DMS114 treated with DMSO at 0.1 percent for 48 hours (cell line): ENCODE results near the gene ALDOA.
"Not testable (repeated sequence)": the region's sequence is repeated elsewhere in the genome, so short reads cannot be mapped to it uniquely, and the experiment has no call there.

Experiments used
- DNase-seq: peaks from one replicate; lab custom pipeline; 2025; ENCODE audit not compliant: unreplicated experiment; lab: John Stamatoyannopoulos, UW

ALDOA gene

DNA sequence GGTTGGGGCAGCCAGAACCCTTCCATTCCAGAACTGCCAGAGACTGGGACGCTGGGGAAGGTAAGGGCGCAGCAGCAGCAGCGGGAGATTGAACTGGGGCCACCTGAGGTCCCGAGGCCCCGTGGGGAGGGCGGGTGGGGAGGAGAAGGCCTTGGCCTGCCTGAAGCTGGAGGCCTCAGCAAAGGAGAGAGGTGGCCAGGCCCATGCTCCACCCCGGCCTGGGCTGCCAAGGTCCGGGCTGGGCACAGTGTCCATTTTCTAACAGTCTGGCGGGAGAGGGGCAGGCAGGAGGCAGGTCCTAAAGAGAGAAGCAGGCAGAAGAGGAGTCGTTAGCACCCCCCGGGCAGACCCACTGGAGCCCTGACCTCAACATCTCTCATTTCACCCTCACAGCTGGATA lies 48.9 kb downstream of the ALDOA start:
- no peak for DNase-seq

DNA sequence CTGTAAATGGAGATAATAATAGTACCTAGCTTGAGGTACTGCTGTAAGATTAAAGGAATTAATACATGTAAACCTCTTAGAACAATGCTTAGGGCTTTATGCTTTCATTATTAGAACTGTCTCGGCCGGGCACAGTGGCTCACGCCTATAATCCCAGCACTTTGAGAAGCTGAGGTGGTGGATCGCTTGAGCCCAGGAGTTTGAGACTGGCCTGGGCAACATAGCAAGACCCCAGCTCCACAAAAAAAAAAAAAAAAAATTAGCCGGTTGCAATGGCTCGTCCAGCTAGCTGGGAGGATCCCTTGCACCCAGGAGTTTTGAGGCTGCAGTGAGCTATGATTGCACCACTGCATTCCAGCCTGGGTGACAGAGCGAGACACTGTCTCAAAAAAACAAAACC lies 49.3 kb downstream of the ALDOA start:
- not testable (repeated sequence) for DNase-seq

DNA sequence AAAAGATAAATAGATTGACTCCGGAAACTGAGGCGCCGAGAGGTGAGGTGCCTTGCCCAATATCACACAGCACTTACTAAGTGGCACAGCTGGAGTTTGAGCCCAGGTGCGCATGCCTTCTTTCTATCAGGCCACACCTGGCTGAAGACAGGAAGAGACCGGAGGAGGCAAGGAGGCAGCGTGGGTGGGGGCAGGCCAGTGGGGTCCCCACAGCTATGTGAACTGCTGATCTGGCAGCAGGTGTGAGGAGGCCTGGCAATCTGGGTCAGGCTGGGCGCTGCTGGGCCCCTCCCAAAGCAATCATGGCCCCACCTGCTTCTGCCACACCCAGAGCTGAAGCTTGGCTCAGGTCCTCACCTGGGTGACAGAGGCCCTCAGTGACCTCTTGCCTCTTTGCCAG lies 49.7 kb downstream of the ALDOA start:
- DNase-seq = no peak

DNA sequence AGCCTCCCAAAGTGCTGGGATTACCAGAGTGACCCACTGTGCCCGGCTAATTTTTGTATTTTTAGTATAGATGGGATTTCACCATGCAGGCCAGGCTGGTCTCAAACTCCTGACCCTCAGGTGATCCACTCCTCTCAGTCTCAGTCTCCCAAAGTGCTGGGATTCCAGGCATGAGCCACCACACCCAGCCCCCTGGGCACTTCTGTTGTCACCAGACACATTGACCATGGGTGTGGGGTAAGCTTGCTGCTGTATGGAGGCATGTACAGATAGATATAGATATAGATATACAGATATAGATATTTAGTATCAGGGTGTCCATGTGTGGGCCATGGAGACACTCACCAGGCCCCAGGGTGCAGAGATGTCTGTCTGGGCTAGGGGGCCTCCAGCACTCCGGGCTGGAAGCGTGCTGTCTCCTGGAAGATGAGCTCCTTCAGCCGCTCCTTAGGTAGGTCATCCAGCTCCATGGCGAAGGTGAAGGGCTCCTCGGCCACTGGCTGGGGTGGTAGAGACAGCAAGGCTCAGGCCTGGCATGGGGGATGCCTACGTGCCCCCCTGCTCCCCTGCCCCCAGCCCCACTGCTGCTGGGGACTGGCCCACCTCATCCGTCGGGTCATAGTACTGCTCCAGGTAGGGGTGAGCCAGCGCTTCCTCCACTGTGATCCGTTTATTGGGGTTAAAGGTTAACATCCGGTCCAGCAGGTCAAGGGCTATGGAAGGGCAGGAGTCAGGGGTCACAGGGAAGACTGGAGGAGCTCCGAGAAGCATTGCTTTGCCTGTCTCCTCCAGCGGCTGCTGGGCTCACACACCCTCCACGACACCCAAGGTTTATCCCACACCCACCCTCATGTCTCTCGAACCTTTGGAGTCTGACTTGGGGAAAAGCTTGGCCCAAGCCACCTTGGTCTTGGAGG lies 51.0 kb downstream of the ALDOA start:
- no peak for DNase-seq

DNA sequence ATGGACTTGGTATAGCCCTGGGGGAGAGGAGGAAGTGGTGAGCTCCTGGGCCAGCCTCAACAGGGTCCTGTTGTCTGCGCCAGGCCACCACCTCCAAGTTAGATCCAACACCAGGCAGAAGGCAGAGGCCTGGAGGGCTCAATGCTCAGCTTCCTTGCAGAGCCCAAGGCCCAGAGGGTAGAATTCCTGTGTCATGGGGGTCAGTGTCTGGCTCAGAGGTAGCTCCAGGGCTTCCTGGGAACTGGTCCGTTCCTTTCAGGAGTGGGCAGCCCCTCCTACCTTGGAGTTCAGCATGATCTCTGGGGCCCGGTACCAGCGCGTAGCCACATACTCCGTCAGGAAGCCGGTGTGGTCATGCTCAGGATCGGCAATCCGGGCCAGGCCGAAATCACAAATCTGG lies 52.2 kb downstream of the ALDOA start:
- DNase-seq = no peak

DNA sequence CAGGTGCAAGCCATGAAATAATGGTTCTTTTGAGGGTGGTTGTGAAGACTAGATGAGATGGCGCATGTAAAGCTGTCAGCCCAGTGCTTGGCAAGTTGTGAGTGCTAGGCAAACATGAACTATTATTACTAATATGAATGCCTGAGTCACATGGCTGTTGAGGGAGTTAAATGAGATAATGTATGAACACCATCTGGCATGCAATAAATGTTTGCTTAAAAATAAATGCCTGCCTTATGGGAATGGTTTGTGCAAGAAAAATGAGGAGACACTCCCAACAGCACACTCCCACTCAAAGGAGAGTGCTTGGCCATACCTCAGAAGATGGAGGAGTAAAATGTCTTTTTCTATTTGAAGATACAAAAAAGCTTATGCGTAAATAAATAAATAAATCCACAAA lies 53.9 kb downstream of the ALDOA start:
- no peak for DNase-seq
